Activated T-helper 1 cell treated with anti-CD3 and anti-CD28 coated beads, Interleukin-12 subunit alpha, Interleukin-12 subunit beta, Interleukin-2, Interleukin-4 antibody, amounts not matched to agents 30 ng/mL and 10 ng/mL and 1 ng/mL, durations not matched to agents 14 hours and 24 hours and 36 hours (primary cell): ENCODE data around the gene TMPRSS7. TPM values are rescaled to one million over a fixed set of nuclear protein-coding genes. Genes with fewer than 3 reads are reported as not detected.

Experiments used
- DNase-seq: peaks from one replicate; pipeline ENCODE4 v3.0.0; 2021; ENCODE audit warnings: low spot score
- H3K27ac Mint-ChIP-seq: one replicate; pipeline ENCODE4 v1.8.0; 2021; ENCODE audit warnings: mild to moderate bottlenecking, mixed read lengths
- H3K27me3 Mint-ChIP-seq: one replicate; pipeline ENCODE4 v1.8.0; 2022; ENCODE audit warnings: mild to moderate bottlenecking, moderate library complexity, mixed read lengths; ENCODE audit not compliant: insufficient read depth
- H3K36me3 Mint-ChIP-seq: one replicate; pipeline ENCODE4 v1.8.0; 2021; ENCODE audit warnings: low read depth, mixed read lengths
- H3K4me1 Mint-ChIP-seq: one replicate; pipeline ENCODE4 v1.8.0; 2021; ENCODE audit warnings: low read depth, mixed read lengths
- H3K4me3 Mint-ChIP-seq: one replicate; pipeline ENCODE4 v1.8.0; 2021; ENCODE audit warnings: mild to moderate bottlenecking, moderate library complexity, mixed read lengths
- H3K9me3 Mint-ChIP-seq: one replicate; pipeline ENCODE4 v1.8.0; 2021; ENCODE audit warnings: mixed read lengths
- intact Hi-C: fragments of 100-400 bp; cut with micrococcal nuclease; formaldehyde crosslinking; loops from one replicate; pipeline ENCODE4 v1.15.1; 2024
- total RNA-seq: library from RNA; stranded (reverse); gene quantifications from 2 replicates; pipeline ENCODE4 v1.2.3, GENCODE V29; 2022

TMPRSS7 gene
- total RNA-seq, 1 donor from 2014 or later = not detected

DNA sequence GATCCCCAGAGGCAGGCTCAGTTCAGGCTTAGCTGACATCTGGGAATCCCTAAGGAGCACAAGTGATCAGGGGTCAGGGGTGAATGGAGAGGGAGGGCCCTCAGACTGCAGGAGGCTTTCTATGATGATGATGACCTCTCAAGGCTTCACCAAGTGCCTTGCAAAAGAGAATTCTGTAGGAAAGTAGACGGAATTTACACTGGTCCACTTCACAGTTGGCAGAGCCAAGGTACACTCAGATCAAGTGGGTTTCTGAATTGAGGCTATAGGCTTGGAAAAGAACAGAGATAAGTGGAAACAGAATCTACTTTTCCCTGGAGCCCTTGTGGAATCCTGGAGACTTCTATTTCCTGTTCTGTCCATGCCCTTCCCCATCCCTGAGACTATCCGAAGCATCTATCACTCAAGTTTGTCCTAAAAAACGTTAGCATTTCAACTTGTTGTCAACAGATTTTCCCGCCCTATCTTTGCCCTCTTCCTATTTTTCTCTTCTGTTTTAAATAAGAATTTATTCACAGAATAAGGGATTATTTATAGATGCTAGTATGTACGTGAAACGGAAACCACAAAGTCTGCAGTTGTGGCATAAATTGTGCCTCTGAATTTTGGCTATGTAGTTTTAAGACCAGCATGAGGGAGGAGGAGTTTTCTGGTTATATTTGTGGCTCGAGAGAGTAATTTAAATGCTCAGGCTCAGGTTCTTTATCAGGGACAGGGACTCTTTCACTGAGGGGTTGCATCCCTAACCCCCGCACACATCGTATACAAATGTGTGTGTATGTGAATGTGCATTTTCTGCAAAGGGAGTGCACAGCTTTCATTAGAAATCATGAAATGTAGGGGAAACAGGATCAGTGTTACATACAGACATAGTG, 85.7 kb downstream of the TMPRSS7 start:
- H3K4me1 Mint-ChIP-seq = peaks cover 34% of the 10 kb centered on the region
- peaks cover 41% of the 10 kb centered on the region for H3K36me3 Mint-ChIP-seq
- no peaks in the 10 kb centered on the region for H3K27me3 Mint-ChIP-seq
- DNase-seq = no peak
- H3K4me3 Mint-ChIP-seq = peak overlapping the region; percentile 38
- H3K27ac Mint-ChIP-seq = peak overlapping the region; percentile 54
- no peaks in the 10 kb centered on the region for H3K9me3 Mint-ChIP-seq
- intact Hi-C loops = loop anchor here (10.0 kb wide), 1 partner anchor 65 kb away; no protein-coding TSS in a partner anchor

DNA sequence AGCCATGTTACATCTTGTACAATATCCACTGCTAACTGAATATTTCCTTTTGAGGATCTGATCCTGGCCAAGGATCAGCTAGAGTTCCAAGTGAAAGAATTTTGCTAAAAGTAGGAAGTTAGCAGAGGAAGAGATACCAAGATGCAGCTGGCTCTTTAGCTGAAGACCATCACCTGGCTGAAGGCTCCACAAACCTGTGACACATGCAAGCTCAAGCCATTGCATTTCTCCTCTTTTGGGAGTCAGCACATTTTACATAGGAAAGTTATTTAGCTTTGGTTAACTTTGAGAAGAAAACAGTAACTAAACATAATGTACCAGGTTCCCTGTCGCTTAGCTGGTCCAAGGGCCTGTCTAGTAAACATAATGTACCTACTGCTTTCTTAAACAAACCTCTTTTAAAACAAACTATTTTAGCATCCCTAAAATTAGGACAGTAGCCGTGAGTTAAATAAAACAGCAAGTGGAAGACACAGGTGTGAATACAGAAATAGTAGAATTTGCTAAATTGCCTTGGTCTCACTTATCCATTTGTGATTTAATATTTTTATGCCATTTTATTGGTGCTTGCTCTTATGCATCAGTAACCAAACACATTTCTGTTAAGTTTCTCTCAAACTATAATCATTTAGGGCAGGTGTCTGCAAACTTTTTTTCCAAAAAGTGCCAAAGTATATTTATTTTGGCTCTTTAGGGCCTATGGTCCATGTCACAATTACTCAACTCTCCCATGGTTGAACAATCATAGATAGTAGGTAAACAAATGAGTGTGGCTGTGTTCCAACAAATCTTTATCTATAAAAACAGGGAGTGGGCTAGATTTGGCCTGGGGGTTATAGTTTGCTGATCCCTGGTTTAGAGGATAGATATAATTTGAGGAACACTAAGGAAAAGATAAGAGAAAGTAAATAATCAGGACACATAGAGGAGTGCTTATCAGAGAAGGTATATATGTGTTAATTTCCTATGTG, 87.3 kb downstream of the TMPRSS7 start:
- peaks cover 50% of the 10 kb centered on the region for H3K4me1 Mint-ChIP-seq
- DNase-seq = no peak
- no peak overlapping the region for H3K4me3 Mint-ChIP-seq
- H3K27me3 Mint-ChIP-seq = no peaks in the 10 kb centered on the region
- intact Hi-C loops = loop anchor here (10.0 kb wide), 1 partner anchor 63 kb away; no protein-coding TSS in a partner anchor
- peaks cover 47% of the 10 kb centered on the region for H3K36me3 Mint-ChIP-seq
- no peak overlapping the region for H3K27ac Mint-ChIP-seq
- no peaks in the 10 kb centered on the region for H3K9me3 Mint-ChIP-seq

DNA sequence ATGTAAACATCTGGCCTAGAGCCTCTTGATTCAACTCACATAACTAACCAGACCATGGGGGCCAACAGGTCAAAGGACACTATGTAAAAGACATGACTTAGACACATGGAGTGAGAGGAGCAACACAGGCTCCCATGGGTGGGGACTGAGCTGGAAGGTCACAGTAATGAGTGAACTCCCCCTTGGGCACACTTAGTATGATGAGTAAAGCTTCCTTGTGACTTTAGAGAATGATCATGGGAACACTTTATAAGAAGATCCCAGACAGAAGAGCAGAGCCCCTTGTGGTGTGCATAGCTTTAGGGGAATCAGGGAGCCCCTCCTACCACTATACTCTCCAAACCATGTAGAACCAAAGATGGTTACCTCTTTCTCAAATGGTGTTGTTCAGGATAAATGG, 88.3 kb downstream of the TMPRSS7 start:
- no peak for DNase-seq
- peaks cover 60% of the 10 kb centered on the region for H3K4me1 Mint-ChIP-seq
- intact Hi-C loops = loop anchor here (10.0 kb wide), 1 partner anchor 62 kb away; no protein-coding TSS in a partner anchor
- H3K4me3 Mint-ChIP-seq = no peak overlapping the region
- no peaks in the 10 kb centered on the region for H3K9me3 Mint-ChIP-seq
- H3K27ac Mint-ChIP-seq = no peak overlapping the region
- H3K27me3 Mint-ChIP-seq = no peaks in the 10 kb centered on the region
- H3K36me3 Mint-ChIP-seq = peaks cover 40% of the 10 kb centered on the region

DNA sequence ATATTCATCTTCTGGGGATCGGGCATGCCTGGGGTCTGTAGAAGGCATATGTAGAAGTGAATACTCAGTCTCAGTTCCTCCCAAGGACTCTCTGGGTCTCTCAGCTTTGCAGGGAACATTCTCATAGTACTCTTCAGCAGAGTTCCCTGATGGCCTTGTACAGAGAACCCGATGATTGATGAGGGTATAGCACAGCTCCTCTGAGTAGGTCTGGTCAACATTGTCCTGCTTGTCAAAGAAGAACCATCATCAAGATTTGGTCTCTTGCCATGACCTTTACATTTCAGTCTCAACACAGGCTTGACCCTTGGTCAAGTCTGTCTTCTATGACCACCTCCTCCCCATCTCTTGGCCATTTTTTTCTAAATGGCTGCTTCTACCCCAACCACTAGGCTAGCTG, 89.0 kb downstream of the TMPRSS7 start:
- Mint-ChIP-seq H3K36me3 (peaks cover 37% of the 10 kb centered on the region), H3K4me3 (no peak overlapping the region), H3K27ac (no peak overlapping the region), H3K9me3 (no peaks in the 10 kb centered on the region), H3K27me3 (no peaks in the 10 kb centered on the region), H3K4me1 (peaks cover 62% of the 10 kb centered on the region)
- intact Hi-C loops = loop anchor here (10.0 kb wide), 1 partner anchor 61 kb away; no protein-coding TSS in a partner anchor
- DNase-seq = no peak

DNA sequence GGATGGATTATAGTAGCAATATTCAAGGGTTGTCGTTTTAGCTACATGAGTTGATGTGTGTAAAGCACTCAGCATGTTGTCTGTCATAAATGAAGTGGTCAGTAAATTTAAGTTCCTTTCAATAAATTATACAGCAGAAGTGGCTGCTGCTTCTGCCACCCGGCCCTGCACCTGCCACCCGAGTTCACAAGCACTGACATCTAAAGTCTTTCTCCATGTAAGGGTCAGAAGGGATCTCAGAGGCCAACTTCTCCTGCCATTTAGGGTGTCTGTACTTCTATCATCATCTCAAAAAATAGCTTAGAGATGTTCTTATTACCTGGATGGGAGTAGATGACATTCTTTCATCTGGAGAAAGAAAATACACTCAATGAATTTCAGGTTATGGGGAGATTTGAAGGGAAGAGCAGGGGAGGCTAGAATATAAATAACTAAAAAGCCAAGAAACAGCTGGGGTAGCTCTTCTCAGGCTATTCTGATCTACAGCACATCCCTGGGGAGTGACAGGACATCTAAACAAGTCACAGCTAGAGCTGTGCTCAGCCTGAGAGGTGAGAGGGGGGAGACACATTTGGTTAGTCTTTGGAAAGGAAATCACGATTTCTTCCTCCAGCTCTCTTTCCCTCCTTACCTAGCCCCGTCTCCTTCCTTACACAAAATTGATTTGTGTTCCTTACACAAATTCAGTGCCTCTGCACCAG, 90.5 kb downstream of the TMPRSS7 start:
- Mint-ChIP-seq H3K36me3 (peaks cover 34% of the 10 kb centered on the region), H3K9me3 (no peaks in the 10 kb centered on the region), H3K4me1 (peaks cover 62% of the 10 kb centered on the region), H3K27me3 (no peaks in the 10 kb centered on the region), H3K27ac (no peak overlapping the region), H3K4me3 (no peak overlapping the region)
- DNase-seq = no peak
- intact Hi-C loops = loop anchor here (5.0 to 10.0 kb wide), 2 partner anchors 60 to 892 kb away; a partner anchor contains a TSS

DNA sequence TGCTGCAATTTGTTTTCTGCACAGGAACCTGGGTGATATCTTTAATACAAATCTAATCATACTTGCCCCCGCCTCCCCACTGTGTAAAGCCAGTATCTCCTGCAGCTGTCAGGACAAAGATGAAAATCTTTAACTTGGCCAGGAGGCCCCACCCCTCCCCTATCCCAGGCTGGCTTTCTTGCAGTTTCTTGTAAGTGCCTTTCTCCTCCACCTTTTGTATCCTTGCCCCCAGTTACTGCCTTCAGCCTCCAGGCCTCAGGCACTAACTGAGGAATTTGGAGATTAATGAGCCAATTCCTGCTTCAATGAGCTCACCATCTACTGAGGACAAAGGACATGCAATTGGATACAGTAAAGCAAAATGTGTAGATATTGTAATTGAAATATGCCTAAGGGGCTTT, 92.0 kb downstream of the TMPRSS7 start:
- Mint-ChIP-seq H3K4me1 (peaks cover 62% of the 10 kb centered on the region), H3K36me3 (peaks cover 37% of the 10 kb centered on the region), H3K9me3 (no peaks in the 10 kb centered on the region), H3K27ac (no peak overlapping the region), H3K27me3 (no peaks in the 10 kb centered on the region), H3K4me3 (peak overlapping the region; percentile 57)
- intact Hi-C loops = loop anchor here (5.0 to 10.0 kb wide), 2 partner anchors 58 to 891 kb away; a partner anchor contains a TSS
- no peak for DNase-seq

DNA sequence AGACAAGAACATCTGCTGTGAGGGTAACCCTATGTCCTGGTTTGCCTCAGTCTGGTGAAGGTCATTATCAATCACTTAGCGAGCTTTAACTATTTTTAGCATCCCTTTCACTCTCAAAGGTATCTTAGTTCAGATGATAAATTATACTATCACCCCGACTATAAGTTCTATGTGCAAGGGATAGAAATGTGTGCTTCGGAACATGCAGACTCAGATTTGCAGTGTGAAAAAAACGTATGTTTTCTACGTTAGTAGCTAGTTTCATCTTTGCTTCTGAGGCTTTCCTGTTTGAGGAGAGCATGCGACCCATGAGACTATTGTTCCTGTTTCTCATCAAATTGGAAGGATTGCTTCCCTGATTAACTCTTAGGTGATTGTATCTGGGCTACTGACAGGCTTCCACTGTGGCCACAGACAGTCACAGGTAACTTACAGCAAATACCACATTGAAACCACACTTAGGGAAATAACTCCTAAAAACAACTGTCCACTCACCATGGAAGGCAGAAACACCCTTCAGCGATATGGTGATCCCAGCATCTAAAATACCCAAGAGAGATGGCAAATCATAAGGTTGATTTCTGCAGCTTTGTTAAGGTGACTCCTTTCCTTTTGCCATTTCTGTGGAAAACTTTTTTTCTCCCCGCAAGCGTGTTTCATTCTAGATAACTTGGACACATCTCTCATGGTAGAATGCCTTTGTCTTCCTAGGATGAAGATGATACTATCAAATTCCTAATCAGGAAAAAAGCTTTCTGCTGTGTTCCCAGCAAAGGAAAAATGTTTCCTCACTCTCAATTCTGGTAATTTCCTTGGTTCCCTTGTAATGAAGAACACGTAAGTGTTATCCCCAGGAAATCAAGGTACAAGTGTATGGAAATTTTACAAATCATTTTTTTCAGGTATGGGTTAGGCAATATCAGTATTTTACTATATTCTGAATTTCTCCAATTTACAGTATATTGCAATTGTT, 93.3 kb downstream of the TMPRSS7 start:
- H3K36me3 Mint-ChIP-seq = peaks cover 33% of the 10 kb centered on the region

DNA sequence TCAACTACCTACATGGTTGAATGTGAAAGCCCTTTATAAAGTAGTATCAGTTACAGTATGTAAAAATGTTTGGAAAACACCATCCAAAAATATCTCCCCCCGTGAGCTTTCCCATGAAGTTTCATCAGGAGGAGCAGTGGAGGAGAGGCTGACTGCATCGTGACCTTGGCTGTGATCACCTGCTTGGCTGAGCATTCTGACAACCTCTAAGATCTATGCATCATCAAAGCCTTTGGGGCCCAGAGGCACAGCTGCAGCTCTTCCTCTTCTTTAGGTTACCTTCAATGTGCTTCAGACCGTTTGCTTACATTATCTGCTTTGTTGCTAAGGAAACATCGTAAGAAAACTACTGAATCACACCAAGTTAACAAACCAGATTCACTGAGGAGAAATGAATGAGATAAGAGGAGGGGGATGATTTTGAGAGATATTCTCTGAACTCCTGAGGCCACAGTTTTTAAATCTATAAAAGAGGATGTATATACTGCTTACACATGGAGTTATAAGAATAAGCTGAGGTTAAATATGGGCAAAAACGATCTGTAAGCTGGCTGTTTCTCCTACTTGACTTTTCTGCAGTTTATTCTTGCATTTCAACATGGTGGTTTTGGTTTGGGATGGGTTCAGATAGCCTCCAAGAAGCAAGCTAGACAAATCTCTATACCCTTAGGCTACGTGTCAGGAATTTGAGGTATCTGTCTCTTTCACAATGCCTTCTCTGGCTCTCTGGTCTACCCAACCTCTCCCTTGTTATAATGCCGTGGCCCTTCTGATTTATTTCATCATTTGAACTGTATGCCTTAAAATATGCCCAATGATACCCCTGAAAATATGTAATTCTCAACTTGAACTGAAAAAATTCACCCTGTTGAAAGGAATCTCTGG, 94.5 kb downstream of the TMPRSS7 start:
- Mint-ChIP-seq H3K9me3 (no peaks in the 10 kb centered on the region), H3K27me3 (no peaks in the 10 kb centered on the region), H3K36me3 (peaks cover 26% of the 10 kb centered on the region), H3K27ac (peak overlapping the region; percentile 93), H3K4me1 (peaks cover 82% of the 10 kb centered on the region), H3K4me3 (peak overlapping the region; percentile 38)
- intact Hi-C loops = loop anchor here (5.0 to 10.0 kb wide), 2 partner anchors 56 to 888 kb away; a partner anchor contains a TSS
- peak; percentile 55 for DNase-seq

More for the DNA sequence above, 93.3 kb downstream of the TMPRSS7 start:
- peaks cover 70% of the 10 kb centered on the region for H3K4me1 Mint-ChIP-seq
- intact Hi-C loops = loop anchor here (1.0 to 10.0 kb wide), 3 partner anchors 8 to 889 kb away; a partner anchor contains a TSS
- H3K4me3 Mint-ChIP-seq = peak overlapping the region; percentile 57
- no peaks in the 10 kb centered on the region for H3K27me3 Mint-ChIP-seq
- DNase-seq = no peak
- no peaks in the 10 kb centered on the region for H3K9me3 Mint-ChIP-seq
- peak overlapping the region; percentile 93 for H3K27ac Mint-ChIP-seq

DNA sequence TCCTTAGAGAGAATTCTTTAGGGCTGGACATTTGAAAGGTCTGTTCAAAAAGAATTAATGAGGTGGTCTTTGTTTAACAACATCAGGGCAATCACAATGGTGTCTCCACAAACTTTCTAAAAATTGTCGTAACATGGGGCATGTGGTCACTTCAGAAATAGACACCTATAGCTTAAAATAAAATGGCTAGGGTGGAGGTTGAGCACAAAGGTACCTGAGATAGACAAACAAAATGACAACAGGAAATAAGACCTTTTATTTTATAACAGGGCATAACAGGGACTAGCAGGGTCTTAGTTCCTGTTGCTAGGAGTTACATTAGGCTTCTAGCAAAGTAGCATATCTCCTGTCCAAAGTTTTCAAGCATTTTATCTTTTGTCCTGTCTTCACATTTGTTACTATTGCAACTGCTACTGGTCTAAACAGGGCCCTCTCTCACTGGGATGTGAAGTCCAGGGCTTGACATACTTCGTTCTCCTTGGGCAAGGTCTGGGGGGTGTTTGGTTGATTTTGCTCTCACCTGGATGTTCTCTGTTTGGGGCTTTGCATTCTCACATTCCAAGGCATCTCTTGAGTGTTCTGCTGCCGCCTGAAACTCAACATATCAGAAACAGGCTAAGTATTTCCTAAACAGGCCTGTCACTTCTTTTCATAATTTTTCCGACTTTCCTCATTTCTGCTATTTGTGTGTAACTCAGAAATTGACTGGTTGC, 95.5 kb downstream of the TMPRSS7 start:
- DNase-seq = no peak
- intact Hi-C loops = loop anchor here (5.0 to 10.0 kb wide), 3 partner anchors 55 to 1385 kb away; partner anchors contain the start of gene SPICE1
- H3K27ac Mint-ChIP-seq = peak overlapping the region; percentile 93
- H3K36me3 Mint-ChIP-seq = peaks cover 20% of the 10 kb centered on the region
- no peaks in the 10 kb centered on the region for H3K9me3 Mint-ChIP-seq
- no peak overlapping the region for H3K4me3 Mint-ChIP-seq
- H3K27me3 Mint-ChIP-seq = no peaks in the 10 kb centered on the region
- peaks cover 92% of the 10 kb centered on the region for H3K4me1 Mint-ChIP-seq

DNA sequence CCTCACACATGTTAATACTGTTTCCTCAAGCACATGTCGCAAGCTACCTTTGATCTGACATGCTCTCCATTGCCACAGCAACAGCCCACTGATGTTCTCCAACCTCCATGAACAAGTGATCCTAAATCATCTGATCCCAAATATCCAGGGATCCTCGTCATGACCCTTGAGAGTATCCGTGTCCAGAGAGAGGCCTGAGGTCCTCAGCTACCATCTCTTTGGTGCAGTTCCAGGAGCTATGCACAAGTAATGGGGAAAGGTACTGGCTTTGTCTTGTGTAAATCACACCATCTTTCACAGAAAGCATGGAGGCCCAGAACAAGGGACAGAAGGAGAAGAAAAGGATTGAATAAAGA, 96.1 kb downstream of the TMPRSS7 start:
- peaks cover 17% of the 10 kb centered on the region for H3K36me3 Mint-ChIP-seq
- no peak for DNase-seq
- peak overlapping the region; percentile 15 for H3K27ac Mint-ChIP-seq
- intact Hi-C loops = loop anchor here (10.0 kb wide), 1 partner anchor 1384 kb away; the partner anchor contains the start of gene SPICE1
- no peaks in the 10 kb centered on the region for H3K27me3 Mint-ChIP-seq
- no peak overlapping the region for H3K4me3 Mint-ChIP-seq
- no peaks in the 10 kb centered on the region for H3K9me3 Mint-ChIP-seq
- peaks cover 95% of the 10 kb centered on the region for H3K4me1 Mint-ChIP-seq
